Measurements from ENCODE around the gene ADH4.
"Not testable (repeated sequence)": the region's sequence is repeated elsewhere in the genome, so short reads cannot be mapped to it uniquely, and the experiment has no call there.

ADH4 gene

DNA sequence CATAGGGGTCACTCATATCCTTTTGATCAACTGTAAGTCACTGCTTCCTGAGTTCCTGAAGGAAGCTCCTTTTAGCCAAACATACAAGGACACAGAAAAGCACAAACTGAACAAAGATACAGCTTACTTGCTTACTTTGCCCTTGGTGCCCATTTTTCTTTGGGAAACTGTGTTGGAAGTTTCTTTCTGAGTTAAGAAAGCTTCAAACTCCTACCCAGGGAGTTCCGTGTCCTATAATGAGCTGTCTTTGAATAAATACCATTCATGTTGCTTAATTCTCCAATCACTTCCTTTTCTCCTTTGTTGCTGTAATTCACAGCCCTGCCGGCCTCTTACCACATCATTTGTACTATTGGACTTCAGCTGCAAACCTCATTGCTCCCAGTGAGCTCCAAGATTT lies at the start of gene ADH4:
ADH4 (minus strand) TSS at position 228 of the 400 bp plus-strand sequence; CDS start at position 153, 75 bp downstream.
- no peak for DNase-seq

DNA sequence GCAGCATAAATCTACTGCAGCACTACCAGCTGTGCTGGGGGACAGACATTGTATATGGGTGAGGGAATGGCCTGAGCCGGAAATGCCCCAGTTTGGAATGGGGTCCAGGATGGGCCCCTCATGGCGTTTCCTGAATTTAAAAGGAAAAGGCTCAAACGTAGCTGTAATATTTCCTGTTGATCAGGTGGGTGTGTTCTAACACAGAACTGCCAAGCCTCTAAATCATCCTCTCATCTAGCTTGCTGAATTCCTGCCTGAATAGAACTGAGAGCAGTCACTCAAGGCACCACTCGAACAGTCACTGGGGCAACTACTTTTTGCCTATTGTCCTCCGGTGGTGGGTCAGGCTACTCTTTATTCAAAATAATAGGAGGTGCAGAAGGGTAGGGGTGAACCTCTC lies 46.2 kb upstream of the ADH4 start:
- DNase-seq = no peak

DNA sequence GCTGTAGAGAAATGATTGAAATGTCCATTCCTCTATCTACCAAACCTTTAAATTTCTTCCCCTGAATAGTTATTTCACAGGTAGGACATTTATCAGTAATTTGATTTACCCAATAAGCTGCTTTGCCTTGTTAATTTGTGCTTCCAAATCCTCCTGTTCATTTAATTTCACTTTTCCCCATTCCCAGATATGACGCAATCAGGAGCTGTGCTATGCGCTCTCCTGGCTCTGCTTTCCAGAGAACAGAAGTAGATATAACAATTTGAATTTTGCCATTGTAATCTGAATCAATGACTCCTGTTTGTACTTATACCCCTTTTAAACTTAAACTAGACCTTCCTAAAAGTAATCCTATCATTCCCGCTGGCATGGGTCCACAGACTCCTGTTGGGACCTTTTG lies 45.8 kb upstream of the ADH4 start:
- not testable (repeated sequence) for DNase-seq

DNA sequence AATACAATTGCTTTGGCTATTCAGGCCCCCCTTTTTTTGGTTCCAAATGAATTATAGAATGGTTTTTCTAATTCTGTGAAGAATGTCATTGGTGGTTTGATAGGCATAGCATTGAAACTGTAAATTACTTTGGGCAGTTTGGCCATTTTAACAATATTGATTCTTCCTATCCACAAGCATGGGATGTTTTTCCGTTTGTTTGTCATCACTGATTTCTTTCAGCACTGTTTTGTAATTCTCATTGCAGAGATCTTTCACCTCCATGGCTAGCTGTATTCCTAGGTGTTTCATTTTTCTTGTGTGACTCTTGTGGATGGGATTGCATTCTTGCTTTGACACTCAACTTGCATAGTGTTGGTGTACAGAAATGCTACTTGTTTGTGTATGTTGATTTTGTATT lies 41.9 kb upstream of the ADH4 start:
- no peak for DNase-seq

DNA sequence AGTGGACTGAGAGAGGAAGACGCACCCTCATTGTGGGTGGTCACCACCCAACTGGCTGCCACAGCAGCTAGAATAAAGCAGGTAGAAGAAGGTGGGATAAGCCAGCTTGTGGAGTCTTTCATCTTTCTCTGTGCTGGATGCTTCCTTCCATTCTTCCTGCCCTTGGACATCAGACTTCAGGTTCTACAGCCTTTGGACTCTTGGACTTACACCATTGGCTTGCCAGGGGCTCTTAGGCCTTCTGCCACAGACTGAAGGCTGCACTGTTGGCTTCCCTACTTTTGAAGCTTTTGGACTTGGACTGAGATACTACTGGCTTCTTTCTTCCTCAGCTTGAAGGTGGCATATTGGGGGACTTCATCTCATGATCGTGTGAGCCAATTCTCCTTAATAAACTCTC lies 41.5 kb upstream of the ADH4 start:
- DNase-seq = no peak

DNA sequence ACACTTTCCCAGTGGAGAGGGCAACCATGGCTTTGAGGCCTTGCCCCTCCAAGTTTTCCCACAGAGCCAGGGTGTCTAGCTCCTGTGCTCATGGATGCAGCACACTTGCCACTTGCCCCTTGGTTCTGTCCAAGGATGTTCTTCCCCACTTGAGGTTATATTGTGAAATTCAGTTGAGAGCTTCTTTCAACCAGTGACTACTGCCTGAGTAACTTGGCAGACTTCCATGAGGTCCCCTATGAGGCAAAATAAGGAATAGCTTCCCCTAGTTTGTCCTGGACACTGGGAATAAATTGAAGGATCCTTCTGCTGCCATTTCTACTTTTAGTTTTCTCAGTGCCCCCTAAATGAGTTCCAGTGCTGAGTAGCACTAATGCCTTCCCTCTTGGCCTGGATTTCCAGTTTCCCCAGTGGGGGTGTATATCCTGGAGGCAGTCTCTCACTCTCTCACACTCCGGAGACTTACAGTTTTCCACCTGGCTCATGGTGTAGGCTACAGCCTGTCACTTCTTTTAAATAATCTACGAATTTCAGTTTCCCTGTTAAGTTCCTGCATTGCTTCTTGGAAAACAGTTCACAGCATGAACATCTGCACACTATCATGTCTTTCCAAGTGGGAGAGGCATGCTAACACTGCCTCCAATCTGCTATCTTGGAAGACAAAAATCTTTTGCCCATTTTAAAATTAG lies 36.4 kb upstream of the ADH4 start:
- no peak for DNase-seq

DNA sequence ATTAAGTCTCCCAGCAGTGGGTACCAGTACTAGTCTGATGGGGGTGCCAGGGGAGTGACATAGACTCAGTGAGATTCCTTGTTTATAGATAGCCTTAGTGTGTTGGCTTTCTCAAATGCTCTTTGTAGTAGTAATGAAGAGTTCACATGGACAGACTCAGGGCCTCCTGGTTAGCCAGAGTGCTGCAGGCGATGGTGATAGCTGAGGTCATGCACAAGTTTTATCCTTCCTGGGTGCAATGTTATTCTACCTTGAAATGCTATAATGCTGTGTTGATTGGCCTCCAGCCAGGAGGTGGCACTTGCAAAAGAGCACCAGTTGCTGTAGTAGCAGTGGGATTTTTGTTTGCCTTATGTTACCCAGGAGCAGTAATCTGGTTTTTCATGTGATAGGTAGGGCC lies 35.5 kb upstream of the ADH4 start:
- DNase-seq = no peak

DNA sequence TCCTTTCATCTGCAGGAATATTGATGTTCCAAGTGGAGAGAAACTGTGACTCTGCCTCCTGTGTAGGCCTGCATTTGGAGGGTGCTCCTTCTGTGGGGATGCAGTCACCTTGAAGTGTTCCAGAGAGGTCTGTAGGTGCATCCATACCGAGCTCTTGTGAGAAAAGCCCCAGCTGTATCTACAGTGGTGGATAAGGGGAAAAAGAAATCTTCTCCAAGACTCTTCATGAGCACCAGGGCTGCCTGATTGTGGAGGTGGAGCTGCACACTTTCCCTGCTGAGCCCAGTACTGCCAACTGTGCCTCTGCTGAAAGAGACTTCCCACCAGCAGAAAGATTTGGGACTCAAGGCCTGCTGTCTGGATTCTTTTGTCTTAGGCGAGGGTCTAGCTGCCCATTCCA lies 35.1 kb upstream of the ADH4 start:
- DNase-seq = no peak

DNA sequence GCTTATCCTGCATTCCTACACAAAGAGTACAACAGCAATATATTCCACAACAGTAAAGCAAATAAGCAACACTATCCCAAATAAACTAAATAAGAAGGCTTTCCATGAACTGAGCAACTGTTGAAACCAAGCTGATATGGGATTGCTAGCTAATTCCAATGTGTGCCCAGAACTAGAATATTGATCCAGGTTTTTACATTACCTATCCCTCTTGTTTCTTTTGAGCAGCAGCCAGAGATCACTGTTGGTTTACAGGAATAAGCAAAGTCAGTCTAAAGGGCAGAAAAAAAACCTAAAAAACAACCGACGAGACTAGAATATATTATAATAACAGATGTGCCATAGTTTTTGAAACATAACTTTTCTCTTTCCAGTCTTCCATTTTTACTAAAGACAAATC lies 22.4 kb upstream of the ADH4 start:
- DNase-seq = no peak

DNA sequence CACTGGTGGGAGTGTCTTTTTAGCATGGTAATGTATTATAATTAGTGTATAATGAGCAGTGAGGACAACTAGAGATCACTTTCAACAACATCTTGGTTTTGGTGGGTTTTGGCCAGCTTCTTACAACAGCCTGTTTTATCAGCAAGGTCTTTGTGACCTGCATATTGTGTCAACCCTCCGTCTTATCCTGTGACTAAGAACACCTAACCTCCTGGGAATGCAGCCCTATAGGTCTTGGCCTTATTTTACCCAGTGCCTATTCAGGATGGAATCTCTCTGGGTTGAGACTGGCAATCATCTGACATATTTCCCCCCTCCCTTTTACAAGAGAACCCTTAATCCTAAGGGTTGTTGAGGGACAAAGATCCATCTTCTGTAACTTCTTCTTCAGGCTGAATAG lies 21.9 kb upstream of the ADH4 start:
- no peak for DNase-seq

DNA sequence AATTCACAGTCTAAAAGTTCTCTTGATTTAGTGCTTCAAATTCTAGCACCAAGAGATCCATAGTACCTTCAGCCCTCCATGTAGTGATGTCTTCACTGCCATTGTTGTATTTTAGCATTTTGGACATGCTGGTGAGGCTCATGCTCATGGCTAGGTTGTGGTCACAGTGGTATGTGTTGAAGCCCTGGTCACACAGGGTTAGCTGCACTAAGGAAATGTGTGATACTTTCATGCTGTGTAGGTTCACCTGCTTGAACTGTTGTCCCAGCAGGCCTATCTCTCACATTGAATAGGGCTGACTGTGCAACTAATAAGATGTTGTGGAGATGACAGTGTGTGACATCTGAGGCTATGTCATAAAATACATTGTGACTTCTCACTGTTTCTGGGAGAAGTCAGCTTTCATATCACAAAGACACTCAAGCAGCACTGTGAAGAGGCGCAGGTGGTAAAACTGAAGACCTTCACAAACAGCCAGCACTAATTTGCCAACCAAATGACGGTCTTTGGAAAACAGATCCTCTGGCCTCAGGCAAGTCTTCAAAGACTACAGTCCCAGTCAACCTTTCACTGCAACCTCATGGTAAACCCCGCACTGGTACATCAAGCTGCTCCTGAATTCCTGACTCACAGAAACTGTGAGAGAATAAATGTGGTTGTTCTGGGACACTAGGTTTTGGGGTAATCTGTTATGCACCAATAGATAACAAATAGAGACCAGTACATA lies 17.4 kb upstream of the ADH4 start:
- no peak for DNase-seq

DNA sequence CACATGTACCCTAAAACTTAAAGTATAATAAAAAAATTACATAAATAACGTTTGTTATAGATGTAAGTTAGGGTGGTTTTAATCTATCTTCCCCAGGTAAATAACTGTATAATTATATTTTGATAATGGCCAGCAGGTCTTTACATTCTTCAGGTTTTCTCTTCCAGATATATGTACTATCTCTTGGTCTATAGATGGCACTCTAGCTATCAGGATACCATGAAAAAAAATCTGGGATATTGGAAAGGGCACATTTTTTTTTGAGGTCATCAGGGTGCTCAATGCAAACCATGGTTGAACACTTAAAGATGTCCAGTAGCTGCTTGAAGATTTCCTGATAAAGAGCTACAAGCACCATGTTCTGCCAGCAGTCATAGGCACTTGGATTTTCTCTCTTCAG lies 15.6 kb upstream of the ADH4 start:
- DNase-seq = no peak

DNA sequence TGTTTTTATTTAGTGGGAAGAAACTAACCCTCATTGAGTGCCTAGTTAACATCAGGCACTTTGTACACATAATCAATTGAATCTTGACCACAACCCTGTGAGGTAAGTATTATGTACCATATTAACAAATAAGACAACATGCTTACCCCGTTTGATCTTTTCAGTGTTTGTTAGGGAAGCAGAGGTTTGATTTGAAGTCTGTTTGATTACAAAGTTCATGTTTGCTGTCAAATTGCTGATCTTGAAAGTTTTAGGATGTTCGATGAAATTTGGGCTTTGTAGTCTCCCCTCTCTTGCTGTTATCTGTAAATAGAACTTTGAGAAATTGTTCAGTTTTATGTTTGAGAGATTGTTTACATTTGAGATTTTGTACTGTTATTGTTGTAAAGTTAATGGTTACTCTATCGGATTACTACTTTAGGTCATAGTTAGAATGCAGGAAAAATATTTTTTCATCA lies 13.4 kb upstream of the ADH4 start:
- DNase-seq = no peak

DNA sequence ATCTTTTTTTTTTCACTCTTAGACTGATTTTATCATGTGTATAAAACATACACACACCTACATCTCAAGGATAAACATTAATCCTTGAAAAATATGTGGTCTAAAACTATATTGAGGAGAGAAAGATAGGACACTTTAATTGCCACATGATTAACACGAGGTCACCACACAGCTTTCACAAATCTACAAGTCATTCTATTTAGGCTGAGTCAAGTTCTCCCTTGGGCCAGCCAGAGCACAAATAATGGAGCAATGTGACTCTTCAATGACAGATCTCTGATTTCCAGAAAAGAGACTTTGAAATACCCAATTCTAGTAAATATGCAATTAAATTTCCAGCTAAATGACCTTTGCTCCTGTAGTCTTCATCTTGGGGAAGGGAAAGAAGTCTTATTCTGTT lies 12.9 kb upstream of the ADH4 start:
- no peak for DNase-seq

DNA sequence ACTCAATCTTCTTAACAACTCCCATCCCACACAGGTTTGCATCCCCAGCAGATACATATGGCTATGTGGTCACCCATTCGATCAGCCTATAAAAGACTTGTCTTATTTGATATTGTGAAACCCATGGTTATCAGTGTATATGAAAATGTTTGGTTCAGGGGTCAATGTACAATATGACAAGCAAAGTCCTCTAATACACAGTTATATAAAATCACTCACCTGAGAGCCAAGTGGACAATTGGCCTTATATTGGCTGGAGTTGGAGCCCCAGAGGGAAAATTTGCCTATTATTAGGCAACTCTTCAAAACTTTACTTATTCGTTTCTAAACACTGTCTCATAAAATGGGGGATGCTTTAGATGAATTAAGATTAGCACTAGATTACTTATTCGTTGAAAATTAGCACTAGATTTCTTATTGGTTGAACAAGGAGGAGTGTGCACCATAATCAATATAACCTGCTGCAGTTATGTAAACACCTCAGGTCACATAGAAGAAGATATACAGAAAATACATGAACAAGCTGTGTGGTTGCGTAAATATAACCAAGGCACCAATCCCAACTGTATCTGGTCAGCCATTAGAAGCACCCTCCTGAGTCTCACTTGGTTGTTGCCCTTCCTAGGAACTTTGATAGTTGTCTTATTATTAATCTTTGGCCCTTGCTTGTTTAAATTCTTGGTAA lies 10.7 kb upstream of the ADH4 start:
- DNase-seq = no peak

DNA sequence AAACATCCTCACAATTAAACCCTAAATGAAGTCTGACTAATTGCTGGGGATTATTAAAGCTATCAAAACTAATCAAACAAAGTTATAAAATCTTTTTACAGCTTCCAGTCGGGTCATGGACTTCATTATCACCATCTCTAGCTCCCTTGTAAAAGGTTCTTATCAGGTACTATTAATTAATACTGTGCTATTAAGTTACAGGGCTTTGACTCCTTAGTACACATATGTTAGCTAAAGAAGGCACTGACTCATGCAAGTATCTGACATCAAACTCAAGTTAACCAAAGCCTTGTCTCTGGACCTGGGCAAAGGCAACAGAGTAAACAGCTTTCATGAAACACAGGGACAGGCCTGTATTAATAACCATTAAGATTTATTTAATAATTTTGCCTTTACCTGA lies 7.9 kb upstream of the ADH4 start:
- DNase-seq = no peak

DNA sequence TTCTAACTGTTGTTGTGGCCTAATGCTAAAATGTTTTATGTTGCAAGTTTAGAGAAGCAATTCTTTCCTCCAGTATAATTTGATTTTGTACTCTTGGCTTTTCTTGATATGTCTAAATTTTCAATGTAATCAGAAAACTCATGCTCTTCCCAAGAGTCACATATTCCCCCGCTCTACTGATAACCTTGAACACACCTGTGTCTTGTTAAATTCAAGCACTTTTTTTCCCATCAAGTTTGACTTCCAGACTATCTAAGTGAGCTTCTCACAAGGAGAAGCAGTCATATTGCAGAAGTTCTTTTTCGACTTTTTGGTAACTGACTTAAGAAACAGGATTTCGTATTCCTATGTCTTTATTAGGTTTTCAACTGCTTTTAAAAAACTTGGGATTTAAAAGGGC lies 7.4 kb upstream of the ADH4 start:
- DNase-seq = no peak

DNA sequence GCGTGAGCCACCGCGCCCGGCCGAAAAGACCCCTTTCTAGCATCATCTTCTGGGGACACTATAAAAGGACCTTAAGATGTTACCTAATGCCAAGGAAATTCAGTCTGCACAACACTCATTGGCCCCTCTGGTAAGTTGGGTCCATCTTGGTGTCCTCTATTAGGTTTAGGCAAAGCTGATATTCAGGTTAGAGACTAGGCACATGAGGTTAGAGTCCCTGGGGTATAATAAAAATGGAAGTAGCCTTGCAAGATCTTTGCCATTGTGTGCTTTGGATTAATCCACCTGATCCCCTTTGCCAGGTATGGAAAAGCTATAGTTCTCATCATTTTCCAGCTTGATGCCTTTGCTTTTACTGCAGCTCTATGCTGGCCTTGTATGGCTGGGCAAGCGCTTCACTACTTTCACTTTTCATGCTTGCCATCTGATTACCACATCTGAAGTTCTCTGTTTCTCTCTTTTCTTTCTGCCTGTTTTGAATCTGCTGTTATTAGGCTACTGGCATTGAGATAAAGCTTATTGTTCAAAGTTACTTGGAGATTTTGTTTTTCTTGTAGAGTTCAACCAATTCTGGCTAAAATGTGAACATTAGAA lies 5.4 kb upstream of the ADH4 start:
- no peak for DNase-seq

DNA sequence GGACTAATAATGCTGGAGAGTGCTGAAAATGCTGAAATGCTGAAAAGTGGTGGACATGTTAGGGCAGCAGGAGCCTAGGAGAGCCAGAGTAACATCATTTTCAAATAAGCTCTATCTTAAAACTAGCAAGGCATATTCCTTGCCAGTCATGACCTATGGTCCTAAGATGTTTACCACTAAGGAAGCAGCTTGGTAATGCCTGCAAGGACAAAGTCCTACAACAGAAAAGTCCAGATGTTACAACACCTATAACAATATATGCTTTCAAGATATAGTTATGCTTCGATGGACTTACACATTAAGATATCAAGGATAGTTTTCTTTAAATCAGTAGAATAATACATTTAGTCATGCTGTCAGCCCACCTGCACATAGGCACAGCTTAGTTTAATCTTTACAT lies 4.5 kb upstream of the ADH4 start:
- DNase-seq = no peak

DNA sequence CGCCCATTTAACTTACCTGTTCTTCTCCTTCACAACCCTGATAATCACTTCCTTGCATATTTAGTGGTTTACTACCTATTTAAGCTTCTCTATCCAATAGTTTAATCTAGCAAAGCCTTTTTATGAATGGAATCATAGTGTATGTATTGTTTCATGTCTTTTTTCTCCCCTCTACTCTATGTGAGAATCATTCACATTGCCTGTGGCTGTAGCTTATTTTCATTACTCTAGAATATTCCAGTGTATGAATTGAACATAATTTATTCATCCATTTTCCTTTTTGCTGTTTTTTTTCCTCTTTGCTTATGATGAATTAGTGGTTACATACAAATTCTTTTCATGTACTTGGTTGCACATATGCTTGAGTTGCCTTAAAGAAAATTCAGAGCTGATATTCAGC lies 490 bp upstream of the ADH4 start:
- no peak for DNase-seq

DNA sequence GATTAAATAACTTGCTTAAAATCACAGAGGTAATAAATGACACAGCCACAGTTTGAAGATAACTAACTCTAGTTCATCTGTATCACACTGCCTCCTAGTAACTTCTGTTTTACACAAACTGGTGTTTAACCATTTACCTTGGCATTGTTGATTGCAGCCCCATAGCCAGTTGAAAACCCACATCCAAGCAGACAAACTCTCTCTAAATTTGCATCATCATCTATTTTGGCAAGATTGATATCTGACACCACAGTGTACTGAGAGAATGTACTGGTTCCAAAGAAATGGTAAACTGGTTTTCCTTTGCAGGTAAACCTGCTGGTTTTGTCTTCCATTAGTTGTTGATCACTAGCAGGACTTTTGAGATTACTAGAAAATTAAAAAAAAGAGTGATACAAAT lies 7.8 kb downstream of the ADH4 start:
- DNase-seq = no peak

DNA sequence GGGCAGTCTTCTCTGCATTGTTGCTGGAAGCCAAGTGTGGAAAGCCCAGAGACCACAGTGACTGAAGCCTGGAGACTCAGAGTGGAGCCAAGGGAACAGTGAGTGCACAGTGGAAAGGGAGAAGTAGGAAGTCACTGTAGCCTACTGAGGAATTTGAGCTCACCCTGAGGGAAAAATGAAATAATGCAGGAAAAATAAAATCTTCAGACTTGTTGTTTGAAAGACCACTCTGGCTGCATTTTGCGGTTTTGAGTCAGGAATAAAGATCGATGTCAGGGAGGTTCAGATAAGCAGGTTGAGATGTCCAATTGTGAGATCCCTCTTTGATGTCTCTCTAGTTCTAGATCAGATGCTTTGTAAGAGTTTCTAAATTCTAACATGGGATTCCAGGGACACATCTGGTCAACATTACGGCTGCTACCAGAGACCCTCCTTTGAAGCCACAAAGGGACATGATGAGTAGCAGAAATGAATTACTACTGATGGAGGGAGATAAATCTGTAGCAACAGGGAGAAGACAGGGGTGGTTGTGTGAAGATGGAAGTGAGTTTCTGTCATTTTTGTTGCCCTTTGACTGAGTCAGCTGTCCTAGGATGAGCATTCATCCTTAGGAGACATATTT lies 8.4 kb downstream of the ADH4 start:
- DNase-seq = no peak

DNA sequence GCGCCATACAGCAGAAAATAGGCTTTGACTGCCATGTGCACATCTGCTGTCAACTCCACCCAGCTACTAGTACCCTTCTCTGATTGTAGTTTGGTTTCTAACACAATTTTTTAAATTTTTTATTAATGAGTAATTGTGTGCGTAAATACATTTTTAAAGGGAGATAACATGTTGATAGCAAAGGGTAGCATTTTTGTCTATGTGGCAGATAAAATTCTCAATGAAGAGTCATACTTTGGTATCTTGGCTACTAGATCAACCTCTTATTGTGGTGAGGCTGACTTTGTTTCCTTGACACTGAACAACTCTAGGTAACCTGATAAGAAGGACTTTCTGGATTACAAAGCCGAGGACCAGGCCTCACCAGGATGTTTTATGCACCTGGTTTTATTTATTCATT lies 9.5 kb downstream of the ADH4 start:
- no peak for DNase-seq

All from RPMI8226 (cell line).